IMR-90 (cell line): ENCODE measurements around the gene SYNGR1. TPM values are rescaled to one million over a fixed set of nuclear protein-coding genes. Genes with fewer than 3 reads are reported as not detected.

Source experiments
- ATAC-seq: fragments of 200-7000 bp; cut with Tn5 transposase; 2 replicates; pipeline ENCODE4 v1.9.1; 2020; ENCODE audit warnings: low read depth, mild to moderate bottlenecking, moderate library complexity
- BruUV-seq: library from RNA; stranded (reverse); fragments of 400-500 nt; replicated peaks from 2 replicates; lab custom pipeline; 2021; lab: Mats Ljungman, UMichigan
- CTCF ChIA-PET: fragments of 300-600 bp; formaldehyde crosslinking; extraction: SDS; loops from one replicate; lab custom pipeline; 2021; ENCODE audit warnings: antibody characterized with exemption; lab: Yijun Ruan, JAX
- POLR2A ChIA-PET: fragments of 300-600 bp; sonication (Branson Sonifier 250); formaldehyde crosslinking; loops from one replicate; lab custom pipeline; 2022; ENCODE audit warnings: antibody characterized with exemption; ENCODE audit not compliant: unreplicated experiment; lab: Charles Lee
- DNase-seq: peaks from one replicate; pipeline ENCODE4 v3.0.0; 2013
- H2AFZ ChIP-seq: replicated peaks from 2 replicates; pipeline ENCODE3; 2013; ENCODE audit warnings: low read length, mild to moderate bottlenecking; ENCODE audit not compliant: poor library complexity
- H2AK5ac ChIP-seq: 2 replicates; pipeline ENCODE4 v1.6.1; 2013; ENCODE audit warnings: low read depth, low read length, inconsistent platforms
- H2AK9ac ChIP-seq: replicated peaks from 2 replicates; pipeline ENCODE3; 2013; ENCODE audit warnings: mild to moderate bottlenecking, low read depth, low read length, moderate library complexity; ENCODE audit not compliant: poor library complexity
- H2BK120ac ChIP-seq: 2 replicates; pipeline ENCODE4 v1.6.1; 2013; ENCODE audit warnings: low read depth, low read length, inconsistent platforms
- H2BK15ac ChIP-seq: 3 replicates; pipeline ENCODE4 v1.6.1; 2013; ENCODE audit warnings: low read depth, low read length, inconsistent platforms
- H2BK20ac ChIP-seq: 2 replicates; pipeline ENCODE4 v1.6.1; 2013; ENCODE audit warnings: low read depth, mild to moderate bottlenecking, inconsistent platforms, low read length, moderate library complexity
- H2BK5ac ChIP-seq: 2 replicates; pipeline ENCODE4 v1.6.1; 2013; ENCODE audit warnings: mild to moderate bottlenecking, low read depth, low read length, inconsistent platforms; ENCODE audit not compliant: poor library complexity, severe bottlenecking
- H3K14ac ChIP-seq: replicated peaks from 2 replicates; pipeline ENCODE4 v1.6.1; 2013; ENCODE audit warnings: low read depth, low read length, inconsistent platforms
- H3K18ac ChIP-seq: 2 replicates; pipeline ENCODE4 v1.6.1; 2013; ENCODE audit warnings: low read depth, low read length, control low read depth
- H3K23ac ChIP-seq: 2 replicates; pipeline ENCODE4 v1.6.1; 2013; ENCODE audit warnings: low read depth, low read length, inconsistent platforms
- H3K27ac ChIP-seq: 2 replicates; pipeline ENCODE4 v1.5.1; 2013; ENCODE audit warnings: mild to moderate bottlenecking, control low read depth, low read length; ENCODE audit not compliant: insufficient read depth
- H3K27me3 ChIP-seq: 2 replicates; pipeline ENCODE4 v1.6.1; 2013; ENCODE audit warnings: low read length; ENCODE audit not compliant: control insufficient read depth, insufficient read depth
- H3K36me3 ChIP-seq: 2 replicates; pipeline ENCODE4 v1.6.1; 2013; ENCODE audit warnings: low read length, mixed read lengths; ENCODE audit not compliant: control insufficient read depth, insufficient read depth
- H3K4ac ChIP-seq: 2 replicates; pipeline ENCODE4 v1.6.1; 2013; ENCODE audit warnings: low read depth, low read length, inconsistent platforms
- H3K4me1 ChIP-seq: 2 replicates; pipeline ENCODE4 v1.6.1; 2013; ENCODE audit warnings: low read length, mixed read lengths; ENCODE audit not compliant: control insufficient read depth, insufficient read depth
- H3K4me2 ChIP-seq: 2 replicates; pipeline ENCODE4 v1.6.1; 2013; ENCODE audit warnings: low read depth, mild to moderate bottlenecking, control low read depth, low read length, moderate library complexity
- H3K4me3 ChIP-seq: 2 replicates; pipeline ENCODE4 v1.5.1; 2013; ENCODE audit warnings: low read depth, mild to moderate bottlenecking, control low read depth, low read length, moderate library complexity; ENCODE audit not compliant: insufficient read depth
- H3K56ac ChIP-seq: 2 replicates; pipeline ENCODE4 v1.6.1; 2013; ENCODE audit warnings: low read length, inconsistent platforms; ENCODE audit not compliant: insufficient read depth; ENCODE audit errors: extremely low read depth
- H3K79me1 ChIP-seq, 2 experiments: 2 replicates each; pipeline ENCODE4 v1.6.1; 2013; ENCODE audit warnings: low read length in 2 of 2, inconsistent platforms in 1 of 2, low read depth in 1 of 2
- H3K9ac ChIP-seq: 2 replicates; pipeline ENCODE4 v1.6.1; 2013; ENCODE audit warnings: low read depth, low read length, control low read depth
- H3K9me1 ChIP-seq: 2 replicates; pipeline ENCODE4 v1.6.1; 2013; ENCODE audit warnings: low read length, inconsistent platforms; ENCODE audit not compliant: insufficient read depth
- H3K9me3 ChIP-seq: 2 replicates; pipeline ENCODE4 v1.6.1; 2013; ENCODE audit warnings: low read length; ENCODE audit not compliant: control insufficient read depth, insufficient read depth
- H4K20me1 ChIP-seq: 2 replicates; pipeline ENCODE4 v1.6.1; 2013; ENCODE audit warnings: low read length, inconsistent platforms; ENCODE audit not compliant: insufficient read depth
- H4K5ac ChIP-seq: 2 replicates; pipeline ENCODE4 v1.6.1; 2013; ENCODE audit warnings: mild to moderate bottlenecking, low read depth, low read length, control low read depth
- H4K8ac ChIP-seq, 2 experiments: 2 replicates each; pipeline ENCODE4 v1.6.1; 2013; ENCODE audit warnings: low read depth in 2 of 2, low read length in 2 of 2, control low read depth in 1 of 2, inconsistent platforms in 1 of 2
- H4K91ac ChIP-seq: 2 replicates; pipeline ENCODE4 v1.6.1; 2013; ENCODE audit warnings: low read depth, low read length, inconsistent platforms; ENCODE audit not compliant: insufficient read depth
- CEBPB ChIP-seq: IDR thresholded peaks from 2 replicates; pipeline ENCODE4 v1.6.1; 2012; ENCODE audit warnings: low read depth, low read length, improper control_type of control experiment
- FOS ChIP-seq: fragments of 150-350 bp; IDR thresholded peaks from 2 replicates; pipeline ENCODE4 v1.6.1; 2016; ENCODE audit warnings: low read depth, low read length
- RAD21 ChIP-seq: IDR thresholded peaks from 2 replicates; pipeline ENCODE4 v1.6.1; 2012; ENCODE audit warnings: low read length, improper control_type of control experiment
- WGBS, 2 experiments: methylation state at CpG; one replicate each; pipeline versions ENCODE4 v1.1.5 to v1.1.7; 2013; ENCODE audit warnings: missing lambda C conversion rate in 2 of 2; ENCODE audit not compliant: insufficient read length in 1 of 2; ENCODE audit errors: extremely low coverage in 2 of 2; 5-methylcytosine and 5-hydroxymethylcytosine counted together
- dilution Hi-C: fragments of 300-500 bp; cut with HindIII; formaldehyde crosslinking; loops from one replicate; pipeline ENCODE4 v1.14.3; 2018; ENCODE audit warnings: low sequenced_read_pairs; ENCODE audit not compliant: unreplicated experiment
- in situ Hi-C: fragments of 300-500 bp; cut with MboI; formaldehyde crosslinking; loops from 3 replicates; pipeline ENCODE4 v1.14.3; 2019; ENCODE audit warnings: low sequenced_read_pairs, inconsistent platforms, mixed read lengths
- intact Hi-C: fragments of 100-400 bp; cut with micrococcal nuclease; formaldehyde crosslinking; loops from 2 replicates; pipeline ENCODE4 v1.10.0; 2022
- polyA plus RNA-seq, 3 experiments: library from polyadenylated mRNA; depleted of rRNA; stranded (reverse); fragments of >200 nt; gene quantifications; 2 replicates each; pipeline ENCODE4 v1.2.3, GENCODE V29; 2012; ENCODE audit warnings: low replicate concordance in 1 of 3
- total RNA-seq: library from RNA; depleted of rRNA; stranded (reverse); fragments of >200 nt; gene quantifications from 2 replicates; pipeline ENCODE4 v1.2.3, GENCODE V29; 2012

SYNGR1 gene
- total and polyA plus RNA-seq, 2 of the 4 experiments (the other 2 are of a cell fraction) = 6.3 to 81.5 TPM

DNA sequence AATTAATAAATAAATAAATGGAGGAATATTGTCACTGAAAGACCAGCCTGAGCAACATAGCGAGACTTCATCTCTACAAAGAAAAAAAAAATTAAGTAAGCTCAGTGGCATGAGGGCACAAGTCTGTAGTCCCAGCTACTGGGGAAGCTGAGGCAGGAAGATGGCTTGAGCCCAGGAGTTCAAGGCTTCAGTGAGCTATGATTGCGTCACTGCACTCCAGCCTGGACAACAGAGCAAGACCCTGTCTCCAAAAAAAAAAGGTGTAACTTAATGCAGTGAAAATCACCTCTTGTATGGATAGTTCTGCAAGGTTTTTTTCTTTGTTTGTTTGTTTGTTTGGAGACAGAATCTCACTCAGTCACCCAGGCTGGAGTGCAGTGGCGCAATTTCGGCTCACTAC is 4.6 kb upstream of the SYNGR1 start:
- POLR2A ChIA-PET = interaction anchor here (0.6 to 1.0 kb wide), 2 partner anchors 179 to 962 kb away, joined by 3 read pairs; no protein-coding TSS in a partner anchor

More for the DNA sequence above, 4.6 kb upstream of the SYNGR1 start:
- no peak overlapping the region for H3K18ac ChIP-seq
- BruUV-seq = no TSS peak
- TF ChIP-seq RAD21 (no peak), CEBPB (peak; percentile 25; the same call in 1 of the 2 replicates), FOS (no peak)
- H2BK15ac ChIP-seq = no peak overlapping the region
- H3K4me2 ChIP-seq = no peak overlapping the region
- H3K9me1 ChIP-seq = peaks cover 6% of the 10 kb centered on the region
- CTCF ChIA-PET = interaction anchor here (0.6 kb wide), 1 partner anchor 61 kb away, joined by 3 read pairs; no protein-coding TSS in a partner anchor
- no peak overlapping the region for H2AFZ ChIP-seq
- H4K5ac ChIP-seq = no peak overlapping the region
- WGBS, 2 experiments = no CpG with 5 or more reads among the region's 4 CpGs
- no peak overlapping the region for H3K4ac ChIP-seq
- no peak overlapping the region for H2BK20ac ChIP-seq
- DNase-seq (no peak), ATAC-seq (no peak)
- H3K27ac ChIP-seq = no peak overlapping the region
- H2BK5ac ChIP-seq = no peak overlapping the region
- H4K91ac ChIP-seq = no peak overlapping the region
- no peaks in the 10 kb centered on the region for H3K36me3 ChIP-seq
- H2AK5ac ChIP-seq = no peak overlapping the region
- H3K56ac ChIP-seq = no peak overlapping the region
- H2AK9ac ChIP-seq = no peak overlapping the region
- H4K20me1 ChIP-seq = no peaks in the 10 kb centered on the region
- peaks cover 12% of the 10 kb centered on the region for H3K4me1 ChIP-seq
- no peak overlapping the region for H3K23ac ChIP-seq
- H3K27me3 ChIP-seq = no peaks in the 10 kb centered on the region; the same call in 1 of the 2 replicates
- no peak overlapping the region for H3K4me3 ChIP-seq
- H4K8ac ChIP-seq = no peak overlapping the region
- H3K9me3 ChIP-seq = no peaks in the 10 kb centered on the region
- H3K14ac ChIP-seq = no peak overlapping the region
- peaks cover 3 to 10% of the 10 kb centered on the region in 2 experiments; a peak in 3 of 4 replicates for H3K79me1 ChIP-seq
- dilution Hi-C loops = no loop called here
- intact Hi-C loops = no loop called here
- no peak overlapping the region for H3K9ac ChIP-seq
- in situ Hi-C loops = no loop called here
- H2BK120ac ChIP-seq = no peak overlapping the region
